NCI-H2171 (cell line): ENCODE data around the gene CDH4.

Source experiments
- DNase-seq: peaks from one replicate; lab custom pipeline; 2025; lab: John Stamatoyannopoulos, UW

Gene CDH4

GRCh38 chr20:61560361-61560853 is 308.3 kb downstream of the CDH4 start:
- DNase-seq: no peak

GRCh38 chr20:61561111-61561830 is 309.2 kb downstream of the CDH4 start:
- DNase-seq: no peak

GRCh38 chr20:61562491-61562890 is 310.4 kb downstream of the CDH4 start:
- DNase-seq: no peak

- no peak for DNase-seq
Observed at GRCh38 chr20:61562897-61563504, 310.9 kb downstream of the CDH4 start.

GRCh38 chr20:61564628-61565027 is 312.6 kb downstream of the CDH4 start:
- DNase-seq: no peak

- no peak for DNase-seq
Observed at GRCh38 chr20:61565791-61566190, 313.7 kb downstream of the CDH4 start.

- no peak for DNase-seq
Observed at GRCh38 chr20:61566691-61567090, 314.6 kb downstream of the CDH4 start.

GRCh38 chr20:61567204-61567603 is 315.1 kb downstream of the CDH4 start:
- no peak for DNase-seq

- no peak for DNase-seq
Observed at GRCh38 chr20:61569825-61570224, 317.8 kb downstream of the CDH4 start.

GRCh38 chr20:61570646-61571195 is 318.7 kb downstream of the CDH4 start:
- DNase-seq: no peak

- no peak for DNase-seq
Observed at GRCh38 chr20:61571221-61571620, 319.2 kb downstream of the CDH4 start.

- no peak for DNase-seq
Observed at GRCh38 chr20:61571916-61572711, 320.1 kb downstream of the CDH4 start.

- no peak for DNase-seq
Observed at GRCh38 chr20:61572789-61573188, 320.7 kb downstream of the CDH4 start.

- no peak for DNase-seq
Observed at GRCh38 chr20:61573415-61574305, 321.6 kb downstream of the CDH4 start.

GRCh38 chr20:61575151-61575937 is 323.3 kb downstream of the CDH4 start:
- DNase-seq: no peak

GRCh38 chr20:61576372-61576771 is 324.3 kb downstream of the CDH4 start:
- DNase-seq: no peak

- DNase-seq: no peak
Observed at GRCh38 chr20:61577065-61577464, 325.0 kb downstream of the CDH4 start.

- no peak for DNase-seq
Observed at GRCh38 chr20:61579908-61580307, 327.8 kb downstream of the CDH4 start.

GRCh38 chr20:61580958-61581824 is 329.1 kb downstream of the CDH4 start:
- DNase-seq: no peak

GRCh38 chr20:61581825-61582188 is 329.7 kb downstream of the CDH4 start:
- DNase-seq: no peak
